Astrocyte (in vitro differentiated cells and primary cell): ENCODE data around the gene PRX.

Source experiments
- CTCF ChIP-seq: IDR thresholded peaks from 2 replicates; pipeline ENCODE4 v1.5.1; 2011; ENCODE audit warnings: low read depth, mild to moderate bottlenecking, inconsistent platforms, low read length, moderate library complexity; ENCODE audit not compliant: insufficient read depth
- EZH2 ChIP-seq: IDR thresholded peaks from 2 replicates; pipeline ENCODE4 v1.6.1; 2012; ENCODE audit warnings: mild to moderate bottlenecking, low read length, inconsistent platforms; ENCODE audit not compliant: insufficient read depth

- no peak for TF ChIP-seq CTCF
- no peak for TF ChIP-seq EZH2
Observed at GRCh38 chr19:40344422-40344821, 68.8 kb downstream of the PRX start.
